ENCODE measurements around the gene MCOLN3.

DNA sequence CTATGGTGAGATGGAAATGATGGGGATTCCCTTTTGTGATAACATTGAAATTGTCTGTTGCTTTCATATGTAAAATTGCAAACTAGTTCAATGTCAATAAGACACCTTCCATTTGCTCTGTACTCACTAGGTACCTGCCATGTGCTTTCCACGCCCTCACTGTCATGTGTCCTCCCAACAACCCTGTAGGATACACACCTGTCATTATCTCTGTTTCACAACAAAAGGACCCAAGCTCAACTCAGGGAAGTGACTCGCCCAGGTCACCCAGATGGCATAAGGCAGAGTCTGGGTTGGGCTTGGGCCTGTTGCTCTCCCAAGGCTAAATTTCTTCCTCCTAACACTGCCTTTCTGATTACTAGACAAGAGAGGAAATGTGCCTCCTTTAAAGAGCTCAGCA is 45.3 kb upstream of the MCOLN3 start:
- TF ChIP-seq, protein P1, sequence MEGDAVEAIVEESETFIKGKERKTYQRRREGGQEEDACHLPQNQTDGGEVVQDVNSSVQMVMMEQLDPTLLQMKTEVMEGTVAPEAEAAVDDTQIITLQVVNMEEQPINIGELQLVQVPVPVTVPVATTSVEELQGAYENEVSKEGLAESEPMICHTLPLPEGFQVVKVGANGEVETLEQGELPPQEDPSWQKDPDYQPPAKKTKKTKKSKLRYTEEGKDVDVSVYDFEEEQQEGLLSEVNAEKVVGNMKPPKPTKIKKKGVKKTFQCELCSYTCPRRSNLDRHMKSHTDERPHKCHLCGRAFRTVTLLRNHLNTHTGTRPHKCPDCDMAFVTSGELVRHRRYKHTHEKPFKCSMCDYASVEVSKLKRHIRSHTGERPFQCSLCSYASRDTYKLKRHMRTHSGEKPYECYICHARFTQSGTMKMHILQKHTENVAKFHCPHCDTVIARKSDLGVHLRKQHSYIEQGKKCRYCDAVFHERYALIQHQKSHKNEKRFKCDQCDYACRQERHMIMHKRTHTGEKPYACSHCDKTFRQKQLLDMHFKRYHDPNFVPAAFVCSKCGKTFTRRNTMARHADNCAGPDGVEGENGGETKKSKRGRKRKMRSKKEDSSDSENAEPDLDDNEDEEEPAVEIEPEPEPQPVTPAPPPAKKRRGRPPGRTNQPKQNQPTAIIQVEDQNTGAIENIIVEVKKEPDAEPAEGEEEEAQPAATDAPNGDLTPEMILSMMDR (IDR thresholded peaks at IDR 0.05; ENCODE audit: low read length), result no peak
- no peak for TF ChIP-seq EZH2phosphoT487 (IDR thresholded peaks at IDR 0.05; ENCODE audit: low read length)
